Breast epithelium (tissue), 3 donors: ENCODE measurements around the gene GTF2H3.

Experiments used
- POLR2A ChIP-seq: fragments of 450-650 bp; IDR thresholded peaks from one replicate; pipeline ENCODE4 v1.6.1; 2016; ENCODE audit warnings: antibody characterized with exemption, mild to moderate bottlenecking, moderate library complexity
- TF ChIP-seq, protein P1 (sequence below), 3 donors: fragments of 450-650 bp; IDR thresholded peaks; one replicate each; pipeline ENCODE4 v1.5.1; 2016 to 2017; ENCODE audit warnings: antibody characterized with exemption in 3 of 3, mild to moderate bottlenecking in 3 of 3, moderate library complexity in 3 of 3

DNA sequence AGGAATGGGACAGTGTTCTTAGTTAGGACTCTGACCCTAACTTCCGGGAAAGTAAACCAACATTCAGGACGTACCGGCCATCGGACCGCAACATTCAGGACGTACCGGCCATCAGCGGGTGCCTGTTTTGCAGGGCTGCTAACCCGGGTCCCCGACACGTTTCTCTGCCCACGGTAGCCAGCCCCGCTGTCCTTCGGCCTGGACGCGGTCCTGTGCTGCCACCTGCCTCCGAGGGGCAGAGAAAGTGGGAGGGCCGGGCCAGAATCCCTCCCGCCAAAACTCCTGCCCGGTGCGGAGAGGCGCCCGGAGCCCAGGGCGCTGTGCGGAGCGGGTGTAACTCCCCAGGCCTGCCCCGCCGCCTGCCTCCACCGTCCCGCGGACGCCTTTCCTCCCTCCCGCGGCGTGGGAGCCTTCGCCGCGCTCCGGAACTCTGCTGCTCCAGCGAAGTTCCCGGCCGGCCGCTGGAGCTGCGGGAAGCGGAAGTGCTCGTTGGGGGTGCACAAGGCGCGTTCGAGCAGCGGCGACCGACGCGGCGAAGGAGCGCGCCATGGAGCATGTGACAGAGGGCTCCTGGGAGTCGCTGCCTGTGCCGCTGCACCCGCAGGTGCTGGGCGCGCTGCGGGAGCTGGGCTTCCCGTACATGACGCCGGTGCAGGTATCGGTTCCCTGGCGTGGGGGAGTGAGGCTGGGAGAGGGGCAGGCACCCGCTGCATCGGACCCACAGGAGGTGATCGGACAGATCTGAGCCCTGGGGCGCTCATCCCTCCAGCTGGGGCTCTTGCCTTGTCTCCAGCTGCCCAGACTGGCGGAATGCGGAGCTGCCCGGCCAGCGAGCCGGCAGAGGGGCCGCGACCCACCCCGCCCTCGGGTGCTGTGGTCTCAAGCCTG is 31.8 kb upstream of the GTF2H3 start, which contains the start of gene DDX55:
- TF ChIP-seq POLR2A = peak; percentile 38
- TF ChIP-seq, protein P1, sequence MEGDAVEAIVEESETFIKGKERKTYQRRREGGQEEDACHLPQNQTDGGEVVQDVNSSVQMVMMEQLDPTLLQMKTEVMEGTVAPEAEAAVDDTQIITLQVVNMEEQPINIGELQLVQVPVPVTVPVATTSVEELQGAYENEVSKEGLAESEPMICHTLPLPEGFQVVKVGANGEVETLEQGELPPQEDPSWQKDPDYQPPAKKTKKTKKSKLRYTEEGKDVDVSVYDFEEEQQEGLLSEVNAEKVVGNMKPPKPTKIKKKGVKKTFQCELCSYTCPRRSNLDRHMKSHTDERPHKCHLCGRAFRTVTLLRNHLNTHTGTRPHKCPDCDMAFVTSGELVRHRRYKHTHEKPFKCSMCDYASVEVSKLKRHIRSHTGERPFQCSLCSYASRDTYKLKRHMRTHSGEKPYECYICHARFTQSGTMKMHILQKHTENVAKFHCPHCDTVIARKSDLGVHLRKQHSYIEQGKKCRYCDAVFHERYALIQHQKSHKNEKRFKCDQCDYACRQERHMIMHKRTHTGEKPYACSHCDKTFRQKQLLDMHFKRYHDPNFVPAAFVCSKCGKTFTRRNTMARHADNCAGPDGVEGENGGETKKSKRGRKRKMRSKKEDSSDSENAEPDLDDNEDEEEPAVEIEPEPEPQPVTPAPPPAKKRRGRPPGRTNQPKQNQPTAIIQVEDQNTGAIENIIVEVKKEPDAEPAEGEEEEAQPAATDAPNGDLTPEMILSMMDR (IDR thresholded peaks at IDR 0.05) = peak in 2 of 3 donors; percentile 36 to 41
